Measurements from ENCODE around the gene YKT6.

GRCh38 chr7:44183386-44183785 lies 17.4 kb upstream of the YKT6 start:
- TF ChIP-seq, protein P1, sequence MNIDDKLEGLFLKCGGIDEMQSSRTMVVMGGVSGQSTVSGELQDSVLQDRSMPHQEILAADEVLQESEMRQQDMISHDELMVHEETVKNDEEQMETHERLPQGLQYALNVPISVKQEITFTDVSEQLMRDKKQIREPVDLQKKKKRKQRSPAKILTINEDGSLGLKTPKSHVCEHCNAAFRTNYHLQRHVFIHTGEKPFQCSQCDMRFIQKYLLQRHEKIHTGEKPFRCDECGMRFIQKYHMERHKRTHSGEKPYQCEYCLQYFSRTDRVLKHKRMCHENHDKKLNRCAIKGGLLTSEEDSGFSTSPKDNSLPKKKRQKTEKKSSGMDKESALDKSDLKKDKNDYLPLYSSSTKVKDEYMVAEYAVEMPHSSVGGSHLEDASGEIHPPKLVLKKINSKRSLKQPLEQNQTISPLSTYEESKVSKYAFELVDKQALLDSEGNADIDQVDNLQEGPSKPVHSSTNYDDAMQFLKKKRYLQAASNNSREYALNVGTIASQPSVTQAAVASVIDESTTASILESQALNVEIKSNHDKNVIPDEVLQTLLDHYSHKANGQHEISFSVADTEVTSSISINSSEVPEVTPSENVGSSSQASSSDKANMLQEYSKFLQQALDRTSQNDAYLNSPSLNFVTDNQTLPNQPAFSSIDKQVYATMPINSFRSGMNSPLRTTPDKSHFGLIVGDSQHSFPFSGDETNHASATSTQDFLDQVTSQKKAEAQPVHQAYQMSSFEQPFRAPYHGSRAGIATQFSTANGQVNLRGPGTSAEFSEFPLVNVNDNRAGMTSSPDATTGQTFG (tag by site-specific recombination; IDR thresholded peaks at IDR 0.05; ENCODE audit: borderline replicate concordance): no peak
- TF ChIP-seq, protein P2, sequence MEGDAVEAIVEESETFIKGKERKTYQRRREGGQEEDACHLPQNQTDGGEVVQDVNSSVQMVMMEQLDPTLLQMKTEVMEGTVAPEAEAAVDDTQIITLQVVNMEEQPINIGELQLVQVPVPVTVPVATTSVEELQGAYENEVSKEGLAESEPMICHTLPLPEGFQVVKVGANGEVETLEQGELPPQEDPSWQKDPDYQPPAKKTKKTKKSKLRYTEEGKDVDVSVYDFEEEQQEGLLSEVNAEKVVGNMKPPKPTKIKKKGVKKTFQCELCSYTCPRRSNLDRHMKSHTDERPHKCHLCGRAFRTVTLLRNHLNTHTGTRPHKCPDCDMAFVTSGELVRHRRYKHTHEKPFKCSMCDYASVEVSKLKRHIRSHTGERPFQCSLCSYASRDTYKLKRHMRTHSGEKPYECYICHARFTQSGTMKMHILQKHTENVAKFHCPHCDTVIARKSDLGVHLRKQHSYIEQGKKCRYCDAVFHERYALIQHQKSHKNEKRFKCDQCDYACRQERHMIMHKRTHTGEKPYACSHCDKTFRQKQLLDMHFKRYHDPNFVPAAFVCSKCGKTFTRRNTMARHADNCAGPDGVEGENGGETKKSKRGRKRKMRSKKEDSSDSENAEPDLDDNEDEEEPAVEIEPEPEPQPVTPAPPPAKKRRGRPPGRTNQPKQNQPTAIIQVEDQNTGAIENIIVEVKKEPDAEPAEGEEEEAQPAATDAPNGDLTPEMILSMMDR (tag by site-specific recombination; IDR thresholded peaks at IDR 0.05): no peak
- TF ChIP-seq ZBTB20 (tag by site-specific recombination; IDR thresholded peaks at IDR 0.05): no peak
- TF ChIP-seq YY1 (tag by site-specific recombination; IDR thresholded peaks at IDR 0.05): no peak
- no peak for TF ChIP-seq PRDM10 (tag by site-specific recombination; IDR thresholded peaks at IDR 0.05)
- no peak for TF ChIP-seq ZNF423 (tag by site-specific recombination; IDR thresholded peaks at IDR 0.05)
- TF ChIP-seq ZNF362 (tag by site-specific recombination; IDR thresholded peaks at IDR 0.05): no peak
- no peak for TF ChIP-seq ZNF76 (tag by site-specific recombination; IDR thresholded peaks at IDR 0.05; ENCODE audit: borderline replicate concordance, low read depth)
- no peak for TF ChIP-seq ZBTB44 (tag by site-specific recombination; IDR thresholded peaks at IDR 0.05)
- TF ChIP-seq, protein P3, sequence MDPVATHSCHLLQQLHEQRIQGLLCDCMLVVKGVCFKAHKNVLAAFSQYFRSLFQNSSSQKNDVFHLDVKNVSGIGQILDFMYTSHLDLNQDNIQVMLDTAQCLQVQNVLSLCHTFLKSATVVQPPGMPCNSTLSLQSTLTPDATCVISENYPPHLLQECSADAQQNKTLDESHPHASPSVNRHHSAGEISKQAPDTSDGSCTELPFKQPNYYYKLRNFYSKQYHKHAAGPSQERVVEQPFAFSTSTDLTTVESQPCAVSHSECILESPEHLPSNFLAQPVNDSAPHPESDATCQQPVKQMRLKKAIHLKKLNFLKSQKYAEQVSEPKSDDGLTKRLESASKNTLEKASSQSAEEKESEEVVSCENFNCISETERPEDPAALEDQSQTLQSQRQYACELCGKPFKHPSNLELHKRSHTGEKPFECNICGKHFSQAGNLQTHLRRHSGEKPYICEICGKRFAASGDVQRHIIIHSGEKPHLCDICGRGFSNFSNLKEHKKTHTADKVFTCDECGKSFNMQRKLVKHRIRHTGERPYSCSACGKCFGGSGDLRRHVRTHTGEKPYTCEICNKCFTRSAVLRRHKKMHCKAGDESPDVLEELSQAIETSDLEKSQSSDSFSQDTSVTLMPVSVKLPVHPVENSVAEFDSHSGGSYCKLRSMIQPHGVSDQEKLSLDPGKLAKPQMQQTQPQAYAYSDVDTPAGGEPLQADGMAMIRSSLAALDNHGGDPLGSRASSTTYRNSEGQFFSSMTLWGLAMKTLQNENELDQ (tag by site-specific recombination; IDR thresholded peaks at IDR 0.05; ENCODE audit: low read depth): no peak

Data from HEK293 (cell line).